HL-60/S4 treated with phorbol 12-myristate 13-acetate at 8.2 ng/mL for 4 days and 3 days (cell line): Measurements from ENCODE around the gene MIS18A.
"Not testable (repeated sequence)": the region's sequence is repeated elsewhere in the genome, so short reads cannot be mapped to it uniquely, and the experiment has no call there.

Experiments used
- in situ Hi-C: fragments of 300-500 bp; cut with MboI; formaldehyde crosslinking; loops from 2 replicates; pipeline ENCODE4 v1.15.0; 2022; ENCODE audit warnings: low sequenced_read_pairs

Gene MIS18A, protein sequence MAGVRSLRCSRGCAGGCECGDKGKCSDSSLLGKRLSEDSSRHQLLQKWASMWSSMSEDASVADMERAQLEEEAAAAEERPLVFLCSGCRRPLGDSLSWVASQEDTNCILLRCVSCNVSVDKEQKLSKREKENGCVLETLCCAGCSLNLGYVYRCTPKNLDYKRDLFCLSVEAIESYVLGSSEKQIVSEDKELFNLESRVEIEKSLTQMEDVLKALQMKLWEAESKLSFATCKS

DNA sequence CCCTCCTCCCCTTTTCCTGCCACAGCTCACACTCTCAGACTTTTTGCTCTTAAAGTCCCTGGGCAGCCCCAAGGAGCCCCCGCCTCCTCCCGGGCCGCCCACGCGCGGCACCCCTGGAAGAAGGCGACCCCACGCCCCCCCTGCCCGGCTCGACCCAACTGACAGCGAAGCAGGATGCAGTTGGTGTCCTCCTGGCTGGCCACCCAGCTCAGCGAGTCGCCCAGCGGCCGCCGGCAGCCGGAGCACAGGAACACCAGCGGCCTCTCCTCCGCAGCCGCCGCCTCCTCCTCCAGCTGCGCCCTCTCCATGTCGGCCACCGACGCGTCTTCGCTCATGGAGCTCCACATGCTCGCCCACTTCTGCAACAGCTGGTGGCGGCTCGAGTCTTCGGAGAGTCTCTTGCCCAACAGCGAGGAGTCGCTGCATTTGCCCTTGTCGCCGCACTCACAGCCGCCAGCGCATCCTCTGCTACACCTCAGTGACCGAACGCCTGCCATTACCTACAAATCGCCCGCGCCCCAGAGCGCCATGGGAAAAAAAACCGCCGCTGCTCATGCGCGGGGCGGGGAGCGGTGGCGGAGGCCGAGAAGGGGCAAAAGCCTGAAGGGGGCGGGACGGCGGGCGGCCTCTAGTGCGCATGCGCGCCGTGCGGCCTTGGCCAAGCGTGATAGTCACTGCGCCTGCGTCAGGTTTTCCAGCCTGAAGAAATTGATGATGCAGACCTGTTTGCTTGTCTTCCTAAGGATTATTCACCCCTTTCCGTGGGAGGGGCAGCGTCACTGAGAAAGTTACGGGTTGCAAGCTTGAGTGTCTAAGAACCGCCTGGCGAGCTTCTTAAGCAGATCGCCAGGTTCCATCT lies at the start of gene MIS18A:
Gene MIS18A, minus strand, starts transcription at position 532 of the 859 bp plus-strand sequence. Its CDS starts 35 bp downstream, at position 497.
- in situ Hi-C loops = no loop called here

DNA sequence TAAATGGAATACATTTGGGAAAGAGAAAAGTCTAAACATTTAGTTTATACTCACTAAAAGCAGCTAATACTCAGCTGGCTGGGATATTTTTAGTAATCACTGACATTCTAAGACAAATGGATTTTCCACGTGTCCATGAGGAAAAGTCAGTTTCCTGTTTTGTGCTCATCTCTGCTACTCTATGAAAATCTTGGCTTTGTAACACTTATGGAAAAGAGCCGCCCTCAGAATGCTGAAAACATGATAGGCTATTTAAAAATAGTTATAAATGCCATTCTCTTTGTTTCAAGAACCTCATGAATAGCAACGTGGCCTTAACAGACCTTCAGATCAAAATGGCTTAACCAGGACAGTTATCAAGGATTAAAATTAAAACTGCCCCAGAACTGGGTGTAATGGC lies 49.7 kb upstream of the MIS18A start:
- in situ Hi-C loops = no loop called here

DNA sequence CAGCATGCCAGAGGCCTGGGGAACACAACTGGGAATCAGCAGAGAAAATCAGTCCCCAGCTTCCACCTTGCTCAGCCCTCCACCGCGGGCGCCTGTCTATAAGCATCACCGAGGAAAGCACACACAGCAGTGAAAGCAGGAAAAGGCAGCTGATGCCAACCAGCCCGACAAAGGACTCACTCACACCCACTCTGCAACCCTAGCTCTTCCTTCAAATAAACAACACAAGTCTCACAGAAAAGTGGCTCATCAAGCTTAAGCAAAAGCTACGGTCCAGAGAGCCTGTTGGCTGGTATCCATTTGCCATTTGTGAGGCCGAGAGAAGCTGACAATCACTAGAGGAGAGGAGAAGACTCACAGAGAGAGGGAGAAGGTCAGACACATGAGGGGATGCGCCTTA lies 46.9 kb upstream of the MIS18A start:
- in situ Hi-C loops = no loop called here

DNA sequence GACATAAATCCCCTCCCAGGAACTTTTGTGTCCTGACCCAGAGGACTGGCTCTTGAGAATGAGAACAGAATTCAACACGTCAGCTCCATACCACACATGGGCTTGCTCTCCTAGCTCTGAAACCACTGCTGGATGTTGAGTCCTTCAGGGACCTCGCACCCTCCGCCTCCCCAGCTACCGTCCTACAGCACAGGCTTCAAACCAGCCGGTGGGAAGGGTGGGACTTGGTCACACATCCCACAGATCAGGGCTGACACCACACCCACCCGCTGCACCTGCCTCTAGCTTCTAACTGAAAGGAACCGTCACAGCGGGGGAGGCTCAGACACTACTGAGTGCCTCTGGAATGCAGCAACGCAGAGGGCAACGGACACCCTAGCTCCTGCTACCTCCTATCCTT lies 43.8 kb upstream of the MIS18A start:
- in situ Hi-C loops = no loop called here

DNA sequence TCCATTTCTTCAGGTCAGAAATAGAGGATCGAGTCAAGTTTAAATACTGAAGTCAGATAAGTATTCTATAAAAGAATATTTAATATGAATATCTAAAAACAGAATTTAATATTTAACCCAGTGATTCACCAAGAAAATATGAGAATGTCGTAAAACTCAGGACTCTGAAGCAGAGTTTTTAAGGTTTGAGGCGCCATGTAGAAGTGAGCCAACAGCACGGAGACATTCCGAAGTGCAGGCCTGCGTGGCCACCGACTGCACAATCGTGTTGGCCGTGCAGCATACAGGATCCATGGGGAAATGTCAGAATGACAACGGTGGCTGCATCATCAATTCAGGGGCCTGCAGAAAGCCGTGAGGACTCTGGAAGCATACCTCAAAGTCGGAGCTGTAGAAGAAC lies 43.3 kb upstream of the MIS18A start:
- in situ Hi-C loops = no loop called here

DNA sequence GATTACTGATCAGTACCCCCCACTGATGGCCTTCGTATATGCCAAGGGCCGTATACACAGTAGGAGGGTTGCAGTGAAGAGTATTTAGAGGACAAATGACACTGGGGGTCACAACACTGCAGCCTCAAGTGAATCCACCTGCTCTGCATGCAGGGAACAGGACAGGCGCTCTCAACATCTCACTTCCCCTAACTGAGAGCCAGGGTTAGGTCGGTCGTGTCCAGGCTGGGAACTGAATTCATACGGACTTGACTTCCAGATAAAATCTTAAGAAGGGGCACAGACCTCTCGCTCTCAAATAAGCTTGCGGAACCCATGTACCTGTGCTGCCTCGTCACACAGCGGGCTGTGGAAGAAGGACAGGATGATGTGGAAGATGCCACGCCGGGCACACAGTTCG lies 42.6 kb upstream of the MIS18A start:
- in situ Hi-C loops = no loop called here

DNA sequence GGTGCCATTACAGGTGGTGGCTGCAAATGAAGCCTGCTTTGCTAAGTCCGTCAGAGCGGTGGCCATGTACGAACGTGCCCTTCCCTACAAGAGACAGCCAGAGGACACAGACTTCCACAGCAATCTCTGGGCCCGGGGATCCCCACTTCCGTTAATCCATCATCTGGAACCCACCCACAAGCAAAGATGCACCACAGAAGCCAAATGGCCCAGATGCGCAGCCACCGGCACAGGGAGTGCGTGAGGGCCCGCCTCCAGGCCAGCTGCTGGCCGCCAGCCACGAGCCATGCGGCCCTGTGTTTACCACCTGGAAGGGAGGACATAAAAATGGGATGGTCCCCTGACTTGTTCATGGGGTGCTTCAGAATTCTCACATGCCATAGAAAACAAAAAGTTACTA lies 41.9 kb upstream of the MIS18A start:
- in situ Hi-C loops = no loop called here

DNA sequence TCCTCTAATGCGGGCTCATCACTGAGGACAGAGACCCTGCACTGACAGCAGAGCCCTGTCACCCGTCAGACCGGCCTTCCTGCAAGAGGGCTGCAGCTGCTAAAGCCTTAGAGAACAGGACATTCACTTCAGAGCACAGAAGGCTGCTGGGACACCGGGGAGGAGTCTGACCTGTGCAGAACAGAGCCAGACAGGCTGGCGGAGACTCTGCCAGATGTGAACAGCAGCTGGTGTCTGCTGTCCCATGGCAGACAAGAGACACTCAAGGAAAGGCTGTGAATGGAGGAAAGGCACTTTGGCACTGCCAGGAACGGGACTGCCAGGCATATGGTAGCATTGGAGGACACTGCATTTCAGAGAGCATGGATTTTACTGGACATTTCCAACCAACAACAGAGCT lies 41.2 kb upstream of the MIS18A start:
- in situ Hi-C loops = no loop called here

DNA sequence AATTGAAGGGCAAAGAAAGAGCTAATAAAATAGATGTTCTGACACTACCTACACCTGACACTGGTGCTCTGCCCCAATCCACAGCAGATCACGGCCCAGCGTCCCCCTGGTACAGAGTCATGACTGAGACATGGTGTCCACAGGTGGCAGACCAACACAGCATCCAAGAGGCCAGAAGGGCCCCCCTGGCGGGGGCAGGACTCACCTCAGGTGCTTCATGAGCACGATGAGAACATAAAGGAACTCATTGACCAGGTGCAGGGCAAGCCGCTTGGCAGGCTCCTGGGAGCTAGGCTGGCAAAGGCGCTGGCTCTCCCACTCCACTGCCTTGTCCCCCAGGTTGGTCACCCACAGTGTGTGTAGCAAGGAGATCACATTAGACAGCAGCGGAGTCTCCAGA lies 40.2 kb upstream of the MIS18A start:
- in situ Hi-C loops = no loop called here

DNA sequence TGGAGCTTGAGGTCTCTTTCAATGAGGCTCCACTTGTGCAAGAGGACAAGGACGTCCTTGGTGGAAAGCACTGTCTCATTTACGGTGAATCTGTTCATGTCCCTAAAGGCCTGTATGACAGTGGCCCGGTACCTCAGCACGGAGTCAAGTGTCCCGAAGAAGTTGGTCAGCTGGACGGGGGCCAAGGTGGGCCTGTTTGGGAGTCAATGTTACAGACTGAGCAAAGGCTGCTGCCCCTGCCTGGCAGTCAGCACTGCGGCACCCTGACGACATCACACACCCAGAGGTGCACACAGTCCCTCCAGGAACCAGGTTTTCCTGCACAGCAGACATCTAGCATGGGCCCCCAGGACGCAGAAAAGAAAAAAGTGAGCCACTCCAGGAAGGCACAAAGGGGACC lies 38.9 kb upstream of the MIS18A start:
- in situ Hi-C loops = no loop called here

DNA sequence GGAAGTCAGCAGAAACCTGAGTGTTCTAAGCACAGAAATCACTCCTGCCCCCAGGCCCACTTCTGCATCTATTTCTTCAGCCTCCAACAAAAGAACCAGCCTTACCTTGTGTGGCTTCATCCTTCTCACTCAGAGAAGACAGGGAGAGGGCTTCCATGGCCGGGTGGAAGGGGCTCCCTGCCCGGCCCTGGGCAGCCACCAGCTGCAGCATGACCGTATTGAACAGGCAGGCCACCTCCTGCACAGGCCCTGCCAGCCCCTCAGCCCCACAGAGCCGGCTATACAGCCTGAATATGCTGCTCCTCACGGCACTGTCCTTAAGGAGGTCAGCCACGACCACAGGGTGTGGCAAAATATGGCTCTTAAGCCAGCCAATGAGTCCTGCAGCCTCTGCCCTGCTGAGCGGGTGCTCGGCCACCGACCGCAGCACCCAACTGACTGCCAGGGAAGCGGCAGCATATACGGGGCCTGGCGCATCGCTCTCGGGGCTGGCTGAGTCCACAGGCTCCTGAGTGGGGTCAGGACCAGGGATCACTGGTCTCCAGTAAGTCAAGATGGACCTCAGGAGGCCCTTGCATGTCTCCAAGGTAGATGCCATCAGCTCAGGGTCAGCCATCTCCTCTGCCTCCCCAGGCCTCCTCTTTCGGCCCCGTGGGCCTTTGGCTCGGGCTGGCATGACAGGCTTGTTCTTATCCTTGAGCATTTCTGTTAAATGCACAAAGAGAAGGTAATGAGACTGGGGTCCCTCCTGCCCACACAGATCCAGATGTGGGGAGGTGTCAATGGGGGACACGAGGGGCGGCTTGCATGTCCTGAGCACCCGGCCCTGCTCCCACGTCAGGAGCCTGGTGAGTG lies 37.7 kb upstream of the MIS18A start:
- in situ Hi-C loops = no loop called here

DNA sequence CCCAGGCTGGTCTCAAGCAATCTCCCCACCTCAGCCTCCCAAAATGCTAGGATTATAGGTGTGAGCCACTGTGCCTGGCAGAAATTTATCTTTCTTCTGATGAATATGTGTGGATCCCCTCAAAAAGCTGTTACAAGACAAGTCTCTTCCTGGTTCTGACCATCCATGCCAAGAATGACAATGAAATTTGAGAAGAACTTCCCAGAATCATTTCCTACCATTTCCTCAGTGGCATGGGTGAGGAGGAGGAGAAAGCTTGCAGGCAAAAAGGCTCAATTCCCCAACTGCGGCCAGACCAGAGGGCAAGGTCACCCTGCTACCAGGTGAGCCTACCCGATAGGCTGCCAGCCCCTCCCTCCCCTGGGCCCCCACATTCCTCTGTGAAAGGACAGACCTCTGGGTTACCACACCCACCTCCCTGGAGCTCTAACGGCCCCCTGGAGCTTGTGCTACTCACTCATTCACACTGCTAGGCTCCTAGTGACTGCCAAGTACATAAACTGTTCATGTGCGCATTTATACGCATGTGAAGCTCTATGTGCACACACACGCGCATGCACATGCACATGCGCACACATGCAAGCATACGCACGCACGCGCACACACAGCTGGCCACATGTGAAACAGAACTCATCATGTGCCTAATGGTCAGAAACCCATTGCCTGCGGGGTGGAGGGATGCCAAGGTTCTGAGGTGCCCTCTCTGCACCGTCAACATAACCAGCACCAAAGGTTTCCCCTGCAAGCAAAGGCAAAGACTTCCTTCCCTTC lies 36.8 kb upstream of the MIS18A start:
- in situ Hi-C loops = no loop called here

DNA sequence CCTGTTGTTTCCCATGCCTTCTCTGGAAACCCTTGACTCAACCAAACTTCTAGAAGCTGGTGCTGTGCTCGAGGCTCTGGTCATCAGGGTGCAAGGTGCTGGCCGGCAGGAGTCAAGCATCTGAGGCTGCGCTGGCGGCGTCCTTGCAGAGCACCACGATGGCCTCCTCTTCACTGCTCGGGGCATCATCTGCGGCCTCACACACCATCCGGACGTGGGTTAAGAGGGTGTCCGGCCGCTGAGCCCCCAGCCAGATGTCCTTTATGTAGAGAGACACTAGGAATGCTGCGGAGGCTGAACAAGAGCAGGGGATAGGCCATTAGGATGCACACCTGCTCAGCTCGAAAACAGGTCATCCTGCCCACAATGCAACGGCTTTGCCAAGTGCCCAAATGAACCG lies 36.0 kb upstream of the MIS18A start:
- in situ Hi-C loops = no loop called here

DNA sequence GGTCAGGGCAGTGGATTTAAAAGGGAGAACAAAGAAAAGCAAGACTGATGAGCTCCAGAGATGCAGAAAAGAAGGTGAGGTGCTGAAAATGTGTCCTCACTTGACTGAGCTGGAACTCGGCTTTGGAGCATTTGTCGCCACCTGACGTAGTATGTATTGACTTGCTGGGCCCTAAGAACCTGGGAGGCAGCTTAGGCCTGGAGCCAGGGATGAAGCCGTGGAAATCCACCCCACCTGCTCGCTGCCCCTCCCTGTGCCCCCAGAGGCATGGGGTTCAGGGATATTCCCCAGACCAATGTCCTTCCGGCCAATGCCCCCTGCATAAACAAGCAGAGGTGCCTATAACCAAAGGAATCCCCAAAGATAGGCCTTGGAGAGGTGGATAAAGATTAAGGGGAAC lies 34.1 kb upstream of the MIS18A start:
- in situ Hi-C loops = no loop called here

DNA sequence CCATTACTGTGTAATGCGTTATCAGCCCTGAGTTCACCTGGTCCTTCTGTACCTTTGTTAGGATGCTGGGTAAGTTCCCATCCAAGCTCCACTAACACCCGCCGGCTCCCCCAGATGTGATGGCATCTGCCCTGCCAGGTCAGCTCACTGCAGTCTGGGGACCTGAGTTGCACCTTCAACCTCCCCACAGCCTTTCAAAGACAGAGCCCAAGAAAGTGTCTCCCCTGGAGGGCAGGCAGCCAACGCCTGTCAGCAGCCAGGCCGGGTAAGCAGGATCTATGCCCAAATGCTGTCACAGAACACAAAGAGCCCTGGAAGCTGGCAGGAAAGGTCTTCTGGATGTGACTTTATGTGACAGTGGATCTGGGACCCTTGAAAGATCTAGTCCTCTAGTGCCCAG lies 33.5 kb upstream of the MIS18A start:
- in situ Hi-C loops = no loop called here

DNA sequence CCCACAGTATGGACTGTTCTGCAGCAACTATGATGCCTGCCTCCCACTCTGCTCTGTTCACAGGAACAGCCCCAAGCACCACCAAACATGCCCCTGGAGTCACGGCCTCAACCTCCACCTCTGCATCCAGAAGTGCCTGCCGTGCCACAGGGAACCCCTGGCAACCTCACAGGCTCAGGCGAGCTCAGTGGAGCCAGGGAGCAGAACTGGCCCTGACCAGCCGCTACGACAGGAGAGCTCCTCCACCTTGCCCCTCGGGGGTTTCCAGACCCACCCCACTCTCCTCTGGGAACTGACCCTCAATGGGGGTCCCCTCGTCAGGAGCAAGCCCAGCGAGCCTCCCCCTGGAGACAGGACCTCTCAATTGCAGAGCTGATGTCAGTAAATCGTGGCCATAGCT lies 32.8 kb upstream of the MIS18A start:
- in situ Hi-C loops = no loop called here

DNA sequence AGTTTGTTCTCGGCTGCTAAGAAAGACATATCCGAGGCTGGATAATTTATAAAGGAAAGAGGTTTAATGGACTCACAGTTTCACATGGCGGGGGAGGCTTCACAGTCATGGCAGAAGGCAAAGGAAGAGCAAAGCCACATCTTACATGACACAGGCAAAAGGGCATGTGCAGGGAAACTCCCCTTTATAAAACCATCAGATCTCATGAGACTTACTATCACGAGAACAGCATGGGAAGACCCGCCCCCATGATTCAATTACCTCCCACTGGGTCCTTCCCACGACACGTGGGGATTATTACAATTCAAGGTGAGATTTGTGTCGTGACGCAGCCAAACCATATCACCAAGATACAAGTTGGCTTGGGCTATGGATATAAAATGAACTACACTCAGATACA lies 32.1 kb upstream of the MIS18A start:
- in situ Hi-C loops = not testable (repeated sequence)

DNA sequence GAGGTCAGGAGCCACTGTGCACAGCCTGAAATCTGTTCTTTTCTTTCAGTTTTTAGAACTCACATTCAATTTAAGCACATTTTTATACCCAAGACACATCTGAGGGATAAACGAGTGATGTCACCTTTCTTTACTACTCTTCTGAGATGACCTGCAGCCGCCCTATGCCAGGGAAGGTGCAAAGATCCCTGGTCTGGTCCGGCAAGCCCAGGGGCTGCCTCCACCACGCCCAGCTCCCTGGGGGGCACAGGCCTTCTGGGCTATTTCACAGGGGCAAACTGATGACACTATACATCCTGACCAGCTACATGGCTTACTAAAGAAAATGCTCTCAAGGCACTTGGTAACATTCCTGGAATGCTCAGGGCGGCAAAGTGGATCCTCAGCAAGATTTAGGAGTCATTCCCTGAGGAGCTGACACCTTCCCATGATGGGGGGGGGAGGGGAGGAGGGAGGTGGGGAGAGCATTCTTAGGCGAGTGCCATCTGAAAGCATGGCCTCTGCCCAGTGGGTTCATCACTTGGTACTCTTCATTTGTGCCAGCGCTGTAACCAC lies 31.1 kb upstream of the MIS18A start:
- in situ Hi-C loops = no loop called here

DNA sequence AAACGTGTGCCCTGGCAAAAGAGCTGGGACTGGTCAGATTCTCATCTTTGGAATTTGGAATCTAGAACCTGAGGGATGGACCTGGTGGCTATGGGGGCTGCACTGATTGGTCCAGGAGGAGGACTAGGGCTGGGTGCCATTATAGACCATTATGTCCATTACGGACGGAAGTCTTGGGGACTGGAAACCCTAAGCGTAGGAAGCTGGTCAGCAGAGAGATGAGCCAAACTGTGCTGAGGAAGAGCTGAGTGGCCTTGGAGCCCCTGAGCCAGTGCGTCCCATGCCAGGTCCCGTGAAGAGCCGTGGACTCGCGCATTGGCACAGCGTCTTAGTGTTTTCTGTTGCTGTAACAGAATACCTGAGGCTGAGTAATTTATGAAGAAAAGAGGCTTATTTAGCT lies 29.8 kb upstream of the MIS18A start:
- in situ Hi-C loops = no loop called here

DNA sequence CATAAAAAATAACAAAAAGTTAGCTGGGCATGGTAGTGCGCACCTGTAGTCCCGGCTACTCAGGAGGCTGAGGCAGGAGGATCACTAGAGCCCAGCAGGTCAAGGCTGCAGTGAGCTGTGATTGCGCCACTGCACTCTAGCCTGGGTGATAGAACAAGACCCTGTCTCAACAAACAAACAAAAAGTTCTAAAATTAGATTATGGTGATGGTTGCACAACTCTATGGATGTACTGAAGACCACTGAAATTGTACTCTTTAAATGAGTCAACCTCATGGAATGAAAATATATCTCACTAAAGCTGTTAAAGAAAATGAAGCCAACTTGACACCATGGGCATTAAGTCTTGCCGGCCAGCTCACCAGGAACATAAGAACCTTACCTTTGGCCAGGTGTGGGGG lies 28.9 kb upstream of the MIS18A start:
- in situ Hi-C loops = no loop called here
